Fibroblast of lung (primary cell): ENCODE results near the gene CCDC88C.

Experiments
- CTCF ChIP-seq, 2 donors: IDR thresholded peaks in 1 of 2; conservative IDR thresholded peaks in 1 of 2; 1 replicate in 1 of 2; 2 replicates in 1 of 2; pipeline ENCODE4 v1.5.1; 2011 to 2012; ENCODE audit warnings: low read length in 2 of 2, control low read depth in 1 of 2, inconsistent platforms in 1 of 2, low read depth in 1 of 2, mild to moderate bottlenecking in 1 of 2
- EZH2 ChIP-seq: IDR thresholded peaks from 2 replicates; pipeline ENCODE4 v1.5.1; 2012; ENCODE audit warnings: low read length, control low read depth, mild to moderate bottlenecking; ENCODE audit errors: missing control alignments

GRCh38 chr14:91273273-91273884 is 144.2 kb downstream of the CCDC88C start:
- TF ChIP-seq CTCF (conservative IDR thresholded peaks at IDR 0.05 in 1 of 2, IDR thresholded peaks at IDR 0.05 in 1 of 2; ENCODE audit: low read depth in 1 of 2, low read length in 2 of 2) = no peak
- TF ChIP-seq EZH2 = no peak
